Measurements from ENCODE around the gene MAP3K3. TPM values are rescaled to one million over a fixed set of nuclear protein-coding genes. Genes with fewer than 3 reads are reported as not detected.

Gene MAP3K3
- total RNA-seq, 1 donor from 2014 or later: 25.1 TPM

- H3K4me1 ChIP-seq (ENCODE audit: control insufficient read depth in 3 of 3, insufficient read depth in 3 of 3, low read length in 3 of 3): peaks cover 12 to 14% (median 13%) of the 10 kb centered on the region in 3 donors
- no peak overlapping the region for H3K27ac ChIP-seq (ENCODE audit: low read depth, low read length)
- no peak overlapping the region for H3K4me3 ChIP-seq (ENCODE audit: low read length in 3 of 3)
- H3K36me3 ChIP-seq (ENCODE audit: control insufficient read depth in 3 of 3, insufficient read depth in 3 of 3, low read length in 3 of 3): peaks cover 2 to 5% (median 3%) of the 10 kb centered on the region in 3 donors
- H3K27me3 ChIP-seq (ENCODE audit: control insufficient read depth in 3 of 3, insufficient read depth in 3 of 3, low read length in 3 of 3): no peaks in the 10 kb centered on the region
- H3K9me3 ChIP-seq (ENCODE audit: control insufficient read depth in 3 of 3, low read length in 3 of 3): no peaks in the 10 kb centered on the region
- H3K9ac ChIP-seq (ENCODE audit: low read depth in 1 of 3, low read length in 3 of 3): no peak overlapping the region
Measured at GRCh38 chr17:63596856-63597586, 25.2 kb upstream of the MAP3K3 start.

- Histone ChIP-seq H3K4me1 (ENCODE audit: control insufficient read depth in 3 of 3, insufficient read depth in 3 of 3, low read length in 3 of 3) (peaks cover 12 to 14% (median 13%) of the 10 kb centered on the region in 3 donors), H3K27ac (ENCODE audit: low read depth, low read length) (no peak overlapping the region), H3K36me3 (ENCODE audit: control insufficient read depth in 3 of 3, insufficient read depth in 3 of 3, low read length in 3 of 3) (peaks cover under 1 to 3% (median under 1%) of the 10 kb centered on the region in 3 donors), H3K9ac (ENCODE audit: low read depth in 1 of 3, low read length in 3 of 3) (no peak overlapping the region), H3K27me3 (ENCODE audit: control insufficient read depth in 3 of 3, insufficient read depth in 3 of 3, low read length in 3 of 3) (no peaks in the 10 kb centered on the region), H3K4me3 (ENCODE audit: low read length in 3 of 3) (no peak overlapping the region), H3K9me3 (ENCODE audit: control insufficient read depth in 3 of 3, low read length in 3 of 3) (no peaks in the 10 kb centered on the region)
Measured at GRCh38 chr17:63598281-63598680, 23.9 kb upstream of the MAP3K3 start.

- Histone ChIP-seq H3K36me3 (ENCODE audit: control insufficient read depth in 3 of 3, insufficient read depth in 3 of 3, low read length in 3 of 3) (peaks cover 12 to 20% (median 14%) of the 10 kb centered on the region in 3 donors), H3K4me3 (ENCODE audit: low read length in 3 of 3) (peak within 1 kb of the TSS; percentile 90 to 93 (median 92)), H3K9me3 (ENCODE audit: control insufficient read depth in 3 of 3, low read length in 3 of 3) (no peaks in the 10 kb centered on the region), H3K9ac (ENCODE audit: low read depth in 1 of 3, low read length in 3 of 3) (peak within 1 kb of the TSS; percentile 85 to 94 (median 92)), H3K27me3 (ENCODE audit: control insufficient read depth in 3 of 3, insufficient read depth in 3 of 3, low read length in 3 of 3) (no peaks in the 10 kb centered on the region), H3K4me1 (ENCODE audit: control insufficient read depth in 3 of 3, insufficient read depth in 3 of 3, low read length in 3 of 3) (peaks cover 12 to 14% (median 13%) of the 10 kb centered on the region in 3 donors), H3K27ac (ENCODE audit: low read depth, low read length) (peak within 1 kb of the TSS; percentile 76)
Measured at GRCh38 chr17:63600569-63601438, 21.4 kb upstream of the MAP3K3 start, which contains the start of gene TACO1. TSS of gene TACO1 (plus strand) at chr17:63600895. CDS start at chr17:63601084, 189 bp downstream.

- peaks cover 20 to 26% (median 22%) of the 10 kb centered on the region in 3 donors for H3K36me3 ChIP-seq (ENCODE audit: control insufficient read depth in 3 of 3, insufficient read depth in 3 of 3, low read length in 3 of 3)
- peak overlapping the region; percentile 76 for H3K27ac ChIP-seq (ENCODE audit: low read depth, low read length)
- no peaks in the 10 kb centered on the region for H3K27me3 ChIP-seq (ENCODE audit: control insufficient read depth in 3 of 3, insufficient read depth in 3 of 3, low read length in 3 of 3)
- peak overlapping the region; percentile 85 to 94 (median 92) for H3K9ac ChIP-seq (ENCODE audit: low read depth in 1 of 3, low read length in 3 of 3)
- peaks cover 12 to 14% (median 13%) of the 10 kb centered on the region in 3 donors for H3K4me1 ChIP-seq (ENCODE audit: control insufficient read depth in 3 of 3, insufficient read depth in 3 of 3, low read length in 3 of 3)
- no peaks in the 10 kb centered on the region for H3K9me3 ChIP-seq (ENCODE audit: control insufficient read depth in 3 of 3, low read length in 3 of 3)
- H3K4me3 ChIP-seq (ENCODE audit: low read length in 3 of 3): peak overlapping the region; percentile 90 to 93 (median 92)
Measured at GRCh38 chr17:63601439-63602371, 20.5 kb upstream of the MAP3K3 start.

GRCh38 chr17:63609816-63610573, 12.2 kb upstream of the MAP3K3 start:
- H3K27ac ChIP-seq (ENCODE audit: low read depth, low read length): no peak overlapping the region
- no peak overlapping the region for H3K4me3 ChIP-seq (ENCODE audit: low read length in 3 of 3)
- no peaks in the 10 kb centered on the region for H3K27me3 ChIP-seq (ENCODE audit: control insufficient read depth in 3 of 3, insufficient read depth in 3 of 3, low read length in 3 of 3)
- no peaks in the 10 kb centered on the region for H3K9me3 ChIP-seq (ENCODE audit: control insufficient read depth in 3 of 3, low read length in 3 of 3)
- no peak overlapping the region for H3K9ac ChIP-seq (ENCODE audit: low read depth in 1 of 3, low read length in 3 of 3)
- H3K4me1 ChIP-seq (ENCODE audit: control insufficient read depth in 3 of 3, insufficient read depth in 3 of 3, low read length in 3 of 3): no peaks in the 10 kb centered on the region
- H3K36me3 ChIP-seq (ENCODE audit: control insufficient read depth in 3 of 3, insufficient read depth in 3 of 3, low read length in 3 of 3): peaks cover 37 to 45% (median 39%) of the 10 kb centered on the region in 3 donors

GRCh38 chr17:63610854-63611253, 11.4 kb upstream of the MAP3K3 start:
- Histone ChIP-seq H3K4me3 (ENCODE audit: low read length in 3 of 3) (no peak overlapping the region), H3K27me3 (ENCODE audit: control insufficient read depth in 3 of 3, insufficient read depth in 3 of 3, low read length in 3 of 3) (no peaks in the 10 kb centered on the region), H3K9me3 (ENCODE audit: control insufficient read depth in 3 of 3, low read length in 3 of 3) (no peaks in the 10 kb centered on the region), H3K4me1 (ENCODE audit: control insufficient read depth in 3 of 3, insufficient read depth in 3 of 3, low read length in 3 of 3) (no peaks in the 10 kb centered on the region), H3K36me3 (ENCODE audit: control insufficient read depth in 3 of 3, insufficient read depth in 3 of 3, low read length in 3 of 3) (peaks cover 28 to 36% (median 33%) of the 10 kb centered on the region in 3 donors), H3K27ac (ENCODE audit: low read depth, low read length) (no peak overlapping the region), H3K9ac (ENCODE audit: low read depth in 1 of 3, low read length in 3 of 3) (no peak overlapping the region)

GRCh38 chr17:63611354-63611753, 10.9 kb upstream of the MAP3K3 start:
- Histone ChIP-seq H3K9ac (ENCODE audit: low read depth in 1 of 3, low read length in 3 of 3) (no peak overlapping the region), H3K4me1 (ENCODE audit: control insufficient read depth in 3 of 3, insufficient read depth in 3 of 3, low read length in 3 of 3) (no peaks in the 10 kb centered on the region), H3K27ac (ENCODE audit: low read depth, low read length) (no peak overlapping the region), H3K4me3 (ENCODE audit: low read length in 3 of 3) (no peak overlapping the region), H3K27me3 (ENCODE audit: control insufficient read depth in 3 of 3, insufficient read depth in 3 of 3, low read length in 3 of 3) (no peaks in the 10 kb centered on the region), H3K9me3 (ENCODE audit: control insufficient read depth in 3 of 3, low read length in 3 of 3) (no peaks in the 10 kb centered on the region), H3K36me3 (ENCODE audit: control insufficient read depth in 3 of 3, insufficient read depth in 3 of 3, low read length in 3 of 3) (peaks cover 23 to 31% (median 28%) of the 10 kb centered on the region in 3 donors)

GRCh38 chr17:63613663-63614062, 8.6 kb upstream of the MAP3K3 start:
- Histone ChIP-seq H3K4me1 (ENCODE audit: control insufficient read depth in 3 of 3, insufficient read depth in 3 of 3, low read length in 3 of 3) (no peaks in the 10 kb centered on the region), H3K9me3 (ENCODE audit: control insufficient read depth in 3 of 3, low read length in 3 of 3) (no peaks in the 10 kb centered on the region), H3K27me3 (ENCODE audit: control insufficient read depth in 3 of 3, insufficient read depth in 3 of 3, low read length in 3 of 3) (no peaks in the 10 kb centered on the region), H3K9ac (ENCODE audit: low read depth in 1 of 3, low read length in 3 of 3) (no peak overlapping the region), H3K4me3 (ENCODE audit: low read length in 3 of 3) (no peak overlapping the region), H3K27ac (ENCODE audit: low read depth, low read length) (no peak overlapping the region), H3K36me3 (ENCODE audit: control insufficient read depth in 3 of 3, insufficient read depth in 3 of 3, low read length in 3 of 3) (peaks cover 3 to 10% (median 6%) of the 10 kb centered on the region in 3 donors)
